IPS-15b (cell line): ENCODE results near the gene XRCC4.

Experiments
- H3K27me3 ChIP-seq: one replicate; pipeline ENCODE4 v1.6.1; 2013; ENCODE audit warnings: low read length; ENCODE audit not compliant: control insufficient read depth, insufficient read depth
- H3K36me3 ChIP-seq: one replicate; pipeline ENCODE4 v1.6.1; 2013; ENCODE audit warnings: low read length; ENCODE audit not compliant: control insufficient read depth, insufficient read depth
- H3K4me1 ChIP-seq: one replicate; pipeline ENCODE4 v1.6.1; 2013; ENCODE audit warnings: mild to moderate bottlenecking, low read length; ENCODE audit not compliant: control insufficient read depth, insufficient read depth
- H3K4me3 ChIP-seq: one replicate; pipeline ENCODE4 v1.5.1; 2013; ENCODE audit warnings: low read depth, low read length
- H3K9ac ChIP-seq: one replicate; pipeline ENCODE4 v1.6.1; 2013; ENCODE audit warnings: low read depth, mild to moderate bottlenecking, low read length
- H3K9me3 ChIP-seq: one replicate; pipeline ENCODE4 v1.6.1; 2013; ENCODE audit warnings: mild to moderate bottlenecking, low read length; ENCODE audit not compliant: control insufficient read depth, insufficient read depth

XRCC4 gene

DNA sequence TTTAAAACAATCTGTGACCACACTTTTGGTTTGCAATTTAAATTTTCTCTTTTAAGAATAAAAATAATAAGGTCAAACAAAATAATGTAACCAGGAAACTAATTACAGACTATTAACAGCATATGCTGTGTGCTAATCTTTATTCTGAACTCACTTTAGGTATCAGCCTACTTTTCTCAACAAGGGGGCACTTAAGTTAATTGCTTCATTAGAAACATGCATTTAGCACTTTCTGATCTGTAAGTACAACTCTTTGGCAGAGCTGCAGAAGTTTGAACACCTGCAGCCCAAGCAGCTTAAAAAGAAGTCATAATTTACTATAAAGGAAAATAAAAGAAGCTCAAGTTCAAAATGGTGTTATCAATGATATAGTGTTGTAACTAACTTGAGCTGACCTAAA, 21.7 kb downstream of the XRCC4 start:
- H3K9ac ChIP-seq: no peak overlapping the region
- H3K9me3 ChIP-seq: no peaks in the 10 kb centered on the region
- no peaks in the 10 kb centered on the region for H3K27me3 ChIP-seq
- no peak overlapping the region for H3K4me3 ChIP-seq
- H3K36me3 ChIP-seq: no peaks in the 10 kb centered on the region
- peaks cover 9% of the 10 kb centered on the region for H3K4me1 ChIP-seq

DNA sequence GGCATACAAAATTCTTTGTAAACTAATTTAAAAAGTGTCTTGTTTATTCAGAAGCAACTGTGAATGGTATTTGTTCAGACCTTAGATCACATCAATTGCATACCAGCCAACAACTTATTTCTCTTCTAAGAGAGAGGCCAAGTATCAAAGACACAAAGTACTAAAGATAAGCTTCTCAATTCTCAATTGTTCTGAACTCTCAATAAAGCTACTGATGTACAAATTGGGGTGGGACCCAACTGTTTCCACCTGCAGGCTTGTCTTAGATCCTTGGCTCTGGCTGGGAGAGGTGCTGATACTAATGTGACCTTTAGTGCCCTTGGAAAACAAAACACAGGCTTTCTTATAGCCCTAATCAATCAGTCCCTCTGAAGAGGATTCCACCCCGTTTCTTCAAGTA, 22.1 kb downstream of the XRCC4 start:
- Histone ChIP-seq H3K36me3 (no peaks in the 10 kb centered on the region), H3K27me3 (no peaks in the 10 kb centered on the region), H3K9me3 (no peaks in the 10 kb centered on the region), H3K4me1 (peaks cover 9% of the 10 kb centered on the region), H3K4me3 (no peak overlapping the region), H3K9ac (no peak overlapping the region)

DNA sequence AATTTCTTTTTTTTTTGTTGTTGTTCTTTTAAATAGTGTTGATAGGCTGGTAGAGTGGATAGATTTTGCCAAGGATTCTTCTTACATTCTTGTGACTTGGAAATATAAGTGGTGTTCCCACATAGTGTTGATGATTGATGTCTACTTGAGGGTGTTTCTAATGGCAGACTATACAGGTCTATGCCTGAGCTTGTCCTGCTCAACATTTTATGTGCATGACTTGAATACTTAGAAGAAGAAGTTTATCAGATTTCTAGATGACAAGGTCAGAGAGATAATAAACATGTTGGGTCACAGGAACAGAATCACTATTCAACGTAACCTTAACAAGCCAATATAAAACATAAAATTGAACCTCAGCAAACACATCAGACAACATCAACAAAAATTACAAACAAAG, 24.2 kb downstream of the XRCC4 start:
- no peak overlapping the region for H3K9ac ChIP-seq
- no peaks in the 10 kb centered on the region for H3K36me3 ChIP-seq
- no peaks in the 10 kb centered on the region for H3K27me3 ChIP-seq
- H3K4me3 ChIP-seq: no peak overlapping the region
- H3K9me3 ChIP-seq: no peaks in the 10 kb centered on the region
- H3K4me1 ChIP-seq: peaks cover 9% of the 10 kb centered on the region

DNA sequence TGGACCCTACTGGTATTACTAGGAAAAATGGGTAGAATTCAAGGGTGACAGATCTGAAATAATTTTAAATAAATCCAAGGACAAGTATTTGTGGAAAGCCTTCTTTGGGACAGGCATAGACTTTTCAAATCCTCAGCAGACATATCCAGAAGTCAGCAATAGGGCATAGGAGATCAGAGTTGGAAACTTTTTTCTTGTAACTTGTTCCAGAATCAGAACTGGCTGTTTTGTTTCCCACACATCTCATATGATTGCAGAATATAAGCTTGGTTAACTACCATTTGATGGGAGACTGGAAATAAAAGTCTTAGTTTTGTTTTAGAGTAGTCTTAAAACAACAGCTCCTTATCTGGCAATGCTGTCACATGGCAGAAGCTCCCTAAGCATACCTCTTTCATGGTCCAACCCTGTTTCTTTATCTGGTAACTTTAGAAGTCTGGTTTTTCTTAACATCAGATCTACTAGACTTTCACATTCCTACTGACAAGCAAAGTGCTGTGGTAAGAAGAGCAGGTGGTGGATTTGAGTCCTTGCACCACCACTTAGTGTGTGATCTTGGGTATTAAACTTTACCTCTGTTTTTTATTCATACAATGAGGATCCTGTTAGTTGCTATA, 25.1 kb downstream of the XRCC4 start:
- Histone ChIP-seq H3K27me3 (no peaks in the 10 kb centered on the region), H3K4me3 (no peak overlapping the region), H3K4me1 (peaks cover 9% of the 10 kb centered on the region), H3K9ac (no peak overlapping the region), H3K9me3 (no peaks in the 10 kb centered on the region), H3K36me3 (no peaks in the 10 kb centered on the region)

DNA sequence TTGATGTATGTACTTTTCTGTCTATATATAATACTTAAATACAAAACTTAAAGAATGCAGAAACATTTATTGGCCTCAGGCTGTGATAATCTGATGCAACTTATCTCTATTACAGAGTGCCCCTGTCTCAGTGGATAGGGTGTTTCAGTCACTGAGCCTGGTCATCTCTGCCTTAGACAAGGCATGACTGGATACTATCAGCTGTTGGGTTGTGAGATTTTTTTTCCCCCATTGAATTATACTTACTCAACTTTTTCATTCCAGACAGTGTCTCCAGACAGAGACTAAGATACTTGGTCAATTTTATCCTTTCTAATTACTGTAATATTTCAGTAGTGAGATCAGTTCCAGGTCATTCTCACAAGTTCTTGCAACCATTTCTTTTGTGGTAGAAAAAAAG, 26.7 kb downstream of the XRCC4 start:
- Histone ChIP-seq H3K9me3 (no peaks in the 10 kb centered on the region), H3K4me1 (peaks cover 5% of the 10 kb centered on the region), H3K36me3 (no peaks in the 10 kb centered on the region), H3K9ac (no peak overlapping the region), H3K4me3 (no peak overlapping the region), H3K27me3 (no peaks in the 10 kb centered on the region)

DNA sequence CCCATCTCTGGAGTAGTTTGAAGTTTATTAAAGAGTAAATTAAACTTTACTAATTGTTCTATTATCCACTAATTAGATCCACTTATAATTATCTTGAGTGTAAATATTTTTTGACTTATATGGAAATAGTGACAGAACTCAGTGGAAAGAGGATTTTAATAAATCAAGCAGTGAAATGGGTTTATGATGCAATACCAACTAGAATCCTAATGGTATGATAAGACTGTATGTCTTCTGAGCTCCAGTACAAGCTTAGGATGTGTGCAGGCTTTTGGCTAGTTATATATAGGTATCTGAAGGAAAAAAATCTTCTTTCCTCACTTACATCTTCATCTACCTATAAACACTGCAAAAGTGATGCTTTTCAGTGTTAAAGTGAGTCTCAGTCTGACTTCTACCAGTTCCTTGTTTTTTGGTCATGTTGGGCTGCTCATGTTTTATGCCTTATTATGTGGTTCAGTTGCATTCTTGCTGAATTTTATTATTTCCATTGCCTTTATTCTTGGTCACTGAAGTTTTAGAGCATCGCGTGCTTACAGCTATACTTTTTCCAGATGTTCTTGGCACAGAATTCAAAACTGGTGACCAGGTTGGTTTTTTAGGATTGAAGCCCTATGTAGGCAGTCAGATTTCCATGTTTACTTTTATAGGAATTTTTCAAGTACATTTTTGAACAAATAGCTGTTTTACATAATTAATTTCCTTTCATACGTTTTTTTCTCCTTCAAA, 30.5 kb downstream of the XRCC4 start:
- no peaks in the 10 kb centered on the region for H3K9me3 ChIP-seq
- no peaks in the 10 kb centered on the region for H3K4me1 ChIP-seq
- no peaks in the 10 kb centered on the region for H3K27me3 ChIP-seq
- no peak overlapping the region for H3K4me3 ChIP-seq
- no peak overlapping the region for H3K9ac ChIP-seq
- H3K36me3 ChIP-seq: no peaks in the 10 kb centered on the region

DNA sequence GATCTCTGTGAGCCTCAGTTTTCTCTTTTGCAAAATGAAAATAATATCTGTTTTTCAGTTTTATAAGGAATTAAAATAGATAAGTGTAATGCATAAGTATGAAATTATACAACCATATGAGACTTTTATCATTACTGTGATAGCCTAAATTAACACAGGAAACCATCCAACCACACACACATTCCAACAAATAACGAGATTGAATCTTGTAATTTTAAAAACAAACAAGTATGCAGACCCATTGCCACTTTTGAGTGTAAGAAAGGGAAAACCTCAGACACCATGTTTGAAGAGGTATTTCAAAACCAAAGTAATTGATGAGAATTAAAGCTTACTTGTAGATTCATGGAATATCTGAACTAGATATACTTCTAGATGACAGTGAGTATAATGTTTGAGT, 32.0 kb downstream of the XRCC4 start:
- no peaks in the 10 kb centered on the region for H3K27me3 ChIP-seq
- no peak overlapping the region for H3K9ac ChIP-seq
- H3K9me3 ChIP-seq: no peaks in the 10 kb centered on the region
- no peaks in the 10 kb centered on the region for H3K4me1 ChIP-seq
- H3K4me3 ChIP-seq: no peak overlapping the region
- H3K36me3 ChIP-seq: no peaks in the 10 kb centered on the region

DNA sequence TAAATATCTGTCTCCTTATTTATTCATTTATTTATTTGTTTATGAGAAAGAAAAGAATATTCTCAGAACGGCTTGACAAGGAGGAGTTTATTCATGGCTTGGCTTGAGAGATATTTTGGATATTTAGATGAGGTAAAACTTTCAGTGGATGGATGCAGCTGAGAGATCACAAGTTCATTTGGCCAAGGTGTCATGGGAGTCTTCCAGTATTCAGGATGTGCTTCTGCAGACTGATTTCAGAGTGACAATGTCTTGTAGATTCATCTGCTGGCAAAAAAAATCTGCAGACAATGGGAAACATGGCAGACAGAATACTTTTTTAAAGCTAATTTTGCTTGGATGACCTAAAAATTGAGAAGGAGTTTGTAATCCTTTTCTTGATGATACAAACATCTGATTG, 38.5 kb downstream of the XRCC4 start:
- Histone ChIP-seq H3K9ac (no peak overlapping the region), H3K9me3 (peaks cover 4% of the 10 kb centered on the region), H3K36me3 (no peaks in the 10 kb centered on the region), H3K4me3 (no peak overlapping the region), H3K4me1 (no peaks in the 10 kb centered on the region), H3K27me3 (no peaks in the 10 kb centered on the region)

DNA sequence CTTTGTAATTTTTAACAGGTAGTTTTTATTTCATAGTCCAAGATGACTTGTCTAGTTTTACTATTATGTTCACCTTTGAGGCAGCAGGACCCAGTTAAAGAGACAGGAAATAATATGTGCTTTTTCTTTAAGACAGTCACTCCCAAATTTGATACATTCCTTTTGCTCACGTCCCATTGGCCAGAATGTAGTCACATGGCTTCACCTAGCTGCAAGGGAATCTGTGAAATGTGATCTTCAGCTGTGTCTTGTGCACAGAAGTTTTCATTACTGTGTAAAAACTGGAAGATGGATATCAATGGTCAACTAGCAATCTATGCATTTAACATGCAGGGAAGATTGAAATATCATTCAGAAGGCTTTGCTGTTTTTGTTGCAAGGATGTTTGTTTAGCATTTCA, 41.1 kb downstream of the XRCC4 start:
- Histone ChIP-seq H3K9ac (no peak overlapping the region), H3K9me3 (peaks cover 4% of the 10 kb centered on the region), H3K4me1 (no peaks in the 10 kb centered on the region), H3K36me3 (no peaks in the 10 kb centered on the region), H3K4me3 (no peak overlapping the region), H3K27me3 (no peaks in the 10 kb centered on the region)

DNA sequence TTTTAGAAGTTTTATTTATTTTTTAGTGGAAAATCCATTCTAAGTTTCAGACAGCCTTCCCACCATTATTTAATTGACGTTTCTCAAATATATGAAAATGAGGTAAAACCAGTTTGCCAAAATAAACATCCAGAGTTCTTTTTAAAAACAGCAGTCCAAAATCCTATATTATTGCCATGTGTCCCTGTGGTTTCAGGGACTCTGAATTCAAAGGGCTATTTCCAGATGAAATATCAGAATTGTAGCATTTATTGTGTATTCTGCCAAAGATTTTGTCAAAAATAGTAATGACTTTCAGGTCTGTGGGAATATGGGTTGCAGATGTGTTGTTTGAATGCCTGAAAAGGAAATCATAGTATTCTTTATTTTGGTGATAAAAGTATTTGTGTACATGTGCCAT, 41.6 kb downstream of the XRCC4 start:
- H3K9ac ChIP-seq: no peak overlapping the region
- H3K27me3 ChIP-seq: no peaks in the 10 kb centered on the region
- H3K4me3 ChIP-seq: no peak overlapping the region
- no peaks in the 10 kb centered on the region for H3K36me3 ChIP-seq
- no peaks in the 10 kb centered on the region for H3K4me1 ChIP-seq
- peaks cover 4% of the 10 kb centered on the region for H3K9me3 ChIP-seq

DNA sequence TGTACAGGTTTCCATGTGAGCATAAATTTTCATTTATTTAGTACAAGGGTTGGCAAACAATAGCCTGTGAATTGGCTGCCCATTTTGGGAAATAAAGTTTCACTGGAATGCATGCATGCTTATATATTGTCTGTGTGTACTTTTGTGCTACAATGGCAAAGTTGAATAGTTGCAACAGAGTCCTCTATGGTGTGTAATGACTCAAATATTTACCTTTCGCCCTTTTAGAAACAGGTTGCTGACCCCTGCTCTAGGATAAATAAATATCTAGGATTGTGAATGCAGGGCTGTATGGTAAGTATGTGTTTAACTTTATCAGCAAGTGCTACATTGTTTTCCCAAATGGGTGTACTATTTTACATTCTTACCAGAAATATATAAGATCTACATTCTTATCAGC, 47.2 kb downstream of the XRCC4 start:
- Histone ChIP-seq H3K9me3 (no peaks in the 10 kb centered on the region), H3K4me3 (no peak overlapping the region), H3K27me3 (no peaks in the 10 kb centered on the region), H3K4me1 (no peaks in the 10 kb centered on the region), H3K36me3 (no peaks in the 10 kb centered on the region), H3K9ac (no peak overlapping the region)

DNA sequence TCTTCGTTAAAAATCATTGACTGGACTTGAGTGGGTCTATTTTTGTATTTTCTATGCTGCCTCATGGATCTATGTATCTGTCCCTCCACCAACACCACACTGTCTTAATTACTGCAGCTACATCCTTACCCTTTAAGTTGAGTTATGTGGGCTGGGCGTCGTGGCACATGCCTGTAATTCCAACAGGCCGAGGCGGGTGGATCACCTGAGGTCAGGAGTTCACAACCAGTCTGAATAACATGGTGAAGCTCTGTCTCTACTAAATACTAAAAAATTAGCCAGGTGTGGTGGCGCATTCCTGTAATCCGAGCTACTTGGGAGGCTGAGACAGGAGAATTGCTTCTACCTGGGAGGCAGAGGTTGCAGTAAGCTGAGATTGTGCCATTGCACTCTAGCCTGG, 48.2 kb downstream of the XRCC4 start:
- H3K4me3 ChIP-seq: no peak overlapping the region
- H3K9ac ChIP-seq: no peak overlapping the region
- no peaks in the 10 kb centered on the region for H3K9me3 ChIP-seq
- no peaks in the 10 kb centered on the region for H3K4me1 ChIP-seq
- no peaks in the 10 kb centered on the region for H3K27me3 ChIP-seq
- H3K36me3 ChIP-seq: no peaks in the 10 kb centered on the region
